ENCODE data around the gene UBE2I. TPM values are rescaled to one million over a fixed set of nuclear protein-coding genes. Genes with fewer than 3 reads are reported as not detected.

Gene UBE2I
- total RNA-seq: 100 to 1,000 TPM; 116 to 127 TPM
- 143 TPM for polyA plus RNA-seq (ENCODE audit: insufficient read depth, low read depth, low replicate concordance)
- long read RNA-seq, donor 1, transcript UBE2I-203 (7 exons, 2,976 nt): major isoform, 102 of 155 reads
- long read RNA-seq, donor 1, partial matches to known transcripts: 40 of 155 reads
- long read RNA-seq, donor 1, other reads (novel, unspliced or antisense): 0 of 155 reads
- long read RNA-seq, donor 2, transcript UBE2I-203 (7 exons, 2,976 nt): major isoform, 72 of 107 reads
- long read RNA-seq, donor 2, partial matches to known transcripts: 26 of 107 reads
- long read RNA-seq, donor 2, other reads (novel, unspliced or antisense): 0 of 107 reads

GRCh38 chr16:1308977-1309885 lies at the start of gene UBE2I:
Gene UBE2I, plus strand, starts transcription at chr16:1309636. Its CDS starts 4,395 bp downstream, at chr16:1314031.
- WGBS, 2 donors: 0 to 1% methylated on average over 4 to 53 of the region's 117 CpGs
- intact Hi-C loops (cut with DNase I; ENCODE audit: low total_unique reads): no loop called here

GRCh38 chr16:1259760-1260068 lies 49.7 kb upstream of the UBE2I start:
- Histone ChIP-seq H3K36me3 (ENCODE audit: low read depth, missing control alignments) (no peaks in the 10 kb centered on the region), H3K4me1 (no peaks in the 10 kb centered on the region), H3K27ac (no peak overlapping the region), H3K27me3 (no peaks in the 10 kb centered on the region), H3K4me3 (no peak overlapping the region), H3K9me3 (no peaks in the 10 kb centered on the region)
- TF ChIP-seq CTCF (IDR thresholded peaks at IDR 0.05) (no peak), POLR2A (IDR thresholded peaks at IDR 0.05) (no peak)
- 13 to 44% methylated on average over 3 to 11 of the region's 11 CpGs for WGBS, 2 donors
- DNase-seq: no peak
- intact Hi-C loops (cut with DNase I; ENCODE audit: low total_unique reads): no loop called here

More at GRCh38 chr16:1308977-1309885, at the start of gene UBE2I:
- H3K27me3 ChIP-seq: no peaks in the 10 kb centered on the region
- TF ChIP-seq POLR2A (IDR thresholded peaks at IDR 0.05): no peak
- no peak for TF ChIP-seq CTCF (IDR thresholded peaks at IDR 0.05)
- DNase-seq: peak; percentile 98
- peaks cover 24% of the 10 kb centered on the region for H3K4me1 ChIP-seq
- H3K9me3 ChIP-seq: no peaks in the 10 kb centered on the region
- peak within 1 kb of the TSS; percentile 92 to 98 for H3K27ac ChIP-seq
- no peaks in the 10 kb centered on the region for H3K36me3 ChIP-seq (ENCODE audit: low read depth, missing control alignments)
- peak within 1 kb of the TSS; percentile 67 to 83 for H3K4me3 ChIP-seq

GRCh38 chr16:1260101-1260680 lies 49.2 kb upstream of the UBE2I start:
- WGBS, 2 donors: 40 to 55% methylated on average over 16 to 35 of the region's 36 CpGs
- TF ChIP-seq POLR2A (IDR thresholded peaks at IDR 0.05): no peak
- TF ChIP-seq CTCF (IDR thresholded peaks at IDR 0.05): no peak
- H3K9me3 ChIP-seq: no peaks in the 10 kb centered on the region
- intact Hi-C loops (cut with DNase I; ENCODE audit: low total_unique reads): no loop called here
- no peaks in the 10 kb centered on the region for H3K27me3 ChIP-seq
- H3K4me1 ChIP-seq: no peaks in the 10 kb centered on the region
- H3K27ac ChIP-seq: no peak overlapping the region
- no peak for DNase-seq
- no peak overlapping the region for H3K4me3 ChIP-seq
- H3K36me3 ChIP-seq (ENCODE audit: low read depth, missing control alignments): no peaks in the 10 kb centered on the region

- H3K27me3 ChIP-seq: no peaks in the 10 kb centered on the region
- TF ChIP-seq CTCF (IDR thresholded peaks at IDR 0.05) (no peak), POLR2A (IDR thresholded peaks at IDR 0.05) (no peak)
- H3K27ac ChIP-seq: no peak overlapping the region
- no peaks in the 10 kb centered on the region for H3K4me1 ChIP-seq
- DNase-seq: no peak
- intact Hi-C loops (cut with DNase I; ENCODE audit: low total_unique reads): no loop called here
- H3K9me3 ChIP-seq: no peaks in the 10 kb centered on the region
- no peaks in the 10 kb centered on the region for H3K36me3 ChIP-seq (ENCODE audit: low read depth, missing control alignments)
- H3K4me3 ChIP-seq: no peak overlapping the region
- 25 to 41% methylated on average over 7 to 45 of the region's 47 CpGs for WGBS, 2 donors
Observed at GRCh38 chr16:1261131-1261892, 48.1 kb upstream of the UBE2I start.
